ENCODE measurements around the gene G6PD.

G6PD gene

GRCh38 chrX:154495472-154495922 is 51.1 kb downstream of the G6PD start:
- H3K4me3 ChIP-seq (ENCODE audit: low read length), result no peak overlapping the region
- no peak for DNase-seq (ENCODE audit: low read depth, low spot score)

- no peak overlapping the region for H3K4me3 ChIP-seq (ENCODE audit: low read length)
- no peak for DNase-seq (ENCODE audit: low read depth, low spot score)
Measured at GRCh38 chrX:154494715-154495114, 51.9 kb downstream of the G6PD start.

DNA sequence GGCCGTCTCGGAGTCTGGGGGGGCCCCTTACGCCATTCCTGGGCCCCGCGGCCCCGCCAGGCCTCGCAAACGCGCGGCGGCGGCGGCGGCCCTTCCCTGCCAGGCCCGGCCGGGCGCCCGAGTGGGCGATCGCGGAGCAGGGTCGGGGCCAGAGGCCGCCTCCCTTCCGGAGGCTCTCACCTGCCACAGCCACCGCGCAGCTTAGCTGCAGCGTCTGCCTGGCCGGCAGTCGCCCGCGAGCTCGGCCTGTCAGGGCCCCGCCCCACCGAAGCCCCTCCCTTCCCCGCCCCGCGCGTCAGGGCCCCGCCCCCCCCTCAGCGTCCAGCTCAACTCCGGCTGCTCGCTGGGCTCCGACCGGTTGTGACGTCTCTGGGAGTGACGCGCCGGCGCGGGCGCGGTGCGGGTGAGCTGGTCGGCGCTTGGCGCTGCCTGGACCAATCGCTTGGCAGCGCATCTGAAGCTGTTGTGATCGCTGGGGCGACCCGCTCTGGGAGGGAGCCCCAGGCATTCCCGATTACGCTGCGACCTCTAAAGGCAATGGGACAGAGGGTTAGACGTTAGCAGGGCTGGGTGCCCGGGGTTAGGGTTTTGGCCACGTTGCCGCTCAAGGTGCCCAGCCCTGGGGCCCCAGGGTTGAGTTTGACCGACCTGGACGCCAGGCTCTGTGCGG is 56.1 kb downstream of the G6PD start, which contains the start of gene SLC10A3:
TSS of gene SLC10A3 (minus strand) at position 216 of the 670 bp plus-strand sequence. CDS start 1,689 bp downstream, outside the sequence.
- peak; percentile 89 for DNase-seq (ENCODE audit: low read depth, low spot score)
- H3K4me3 ChIP-seq (ENCODE audit: low read length), result peak within 1 kb of the TSS; percentile 66

- no peak for DNase-seq (ENCODE audit: low read depth, low spot score)
- H3K4me3 ChIP-seq (ENCODE audit: low read length), result peak overlapping the region; percentile 60
Measured at GRCh38 chrX:154490021-154490413, 56.6 kb downstream of the G6PD start.

- no peak for DNase-seq (ENCODE audit: low read depth, low spot score)
Measured at GRCh38 chrX:154489182-154489581, 57.5 kb downstream of the G6PD start.

GRCh38 chrX:154488336-154489075 is 58.1 kb downstream of the G6PD start:
- DNase-seq (ENCODE audit: low read depth, low spot score), result no peak
- H3K4me3 ChIP-seq (ENCODE audit: low read length), result no peak overlapping the region

More at GRCh38 chrX:154489182-154489581, 57.5 kb downstream of the G6PD start:
- H3K4me3 ChIP-seq (ENCODE audit: low read length), result no peak overlapping the region

DNA sequence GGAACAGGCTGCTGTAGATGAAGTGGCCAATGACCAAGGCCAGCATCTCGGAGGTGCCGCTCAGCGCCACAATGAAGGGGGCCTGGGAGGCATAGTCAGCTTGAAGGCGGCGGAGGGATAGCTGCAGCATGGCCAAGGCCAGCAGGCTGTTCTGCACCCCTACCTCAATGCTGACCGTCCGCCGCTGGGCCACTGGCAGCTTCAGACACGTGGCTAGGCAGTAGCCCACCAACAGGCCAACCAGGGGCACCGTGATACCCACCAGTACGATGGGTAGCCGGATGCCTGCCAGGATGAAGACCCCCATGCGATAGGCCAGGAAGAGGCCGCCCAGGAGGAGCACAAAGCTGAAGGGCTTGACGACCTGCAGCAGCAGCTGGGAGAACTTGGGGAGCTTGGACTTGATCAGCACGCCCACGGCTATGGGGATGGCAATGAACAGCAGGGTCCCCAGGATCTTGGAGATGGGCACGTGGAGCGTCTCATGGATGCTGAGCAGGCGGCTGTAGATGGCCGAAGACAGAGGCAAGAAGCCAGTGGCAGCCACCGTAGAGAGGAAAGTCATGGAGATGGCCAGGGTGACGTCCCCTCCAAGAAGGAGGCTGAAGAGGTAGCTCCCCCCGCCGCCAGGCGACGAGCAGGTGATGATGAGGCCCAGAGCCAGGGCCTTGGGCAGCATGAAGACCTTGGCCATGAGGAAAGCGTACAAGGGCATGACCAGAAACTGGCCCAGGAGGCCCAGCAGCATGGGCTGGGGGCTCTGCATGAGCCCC is 58.9 kb downstream of the G6PD start:
- H3K4me3 ChIP-seq (ENCODE audit: low read length), result no peak overlapping the region
- DNase-seq (ENCODE audit: low read depth, low spot score), result no peak

DNA sequence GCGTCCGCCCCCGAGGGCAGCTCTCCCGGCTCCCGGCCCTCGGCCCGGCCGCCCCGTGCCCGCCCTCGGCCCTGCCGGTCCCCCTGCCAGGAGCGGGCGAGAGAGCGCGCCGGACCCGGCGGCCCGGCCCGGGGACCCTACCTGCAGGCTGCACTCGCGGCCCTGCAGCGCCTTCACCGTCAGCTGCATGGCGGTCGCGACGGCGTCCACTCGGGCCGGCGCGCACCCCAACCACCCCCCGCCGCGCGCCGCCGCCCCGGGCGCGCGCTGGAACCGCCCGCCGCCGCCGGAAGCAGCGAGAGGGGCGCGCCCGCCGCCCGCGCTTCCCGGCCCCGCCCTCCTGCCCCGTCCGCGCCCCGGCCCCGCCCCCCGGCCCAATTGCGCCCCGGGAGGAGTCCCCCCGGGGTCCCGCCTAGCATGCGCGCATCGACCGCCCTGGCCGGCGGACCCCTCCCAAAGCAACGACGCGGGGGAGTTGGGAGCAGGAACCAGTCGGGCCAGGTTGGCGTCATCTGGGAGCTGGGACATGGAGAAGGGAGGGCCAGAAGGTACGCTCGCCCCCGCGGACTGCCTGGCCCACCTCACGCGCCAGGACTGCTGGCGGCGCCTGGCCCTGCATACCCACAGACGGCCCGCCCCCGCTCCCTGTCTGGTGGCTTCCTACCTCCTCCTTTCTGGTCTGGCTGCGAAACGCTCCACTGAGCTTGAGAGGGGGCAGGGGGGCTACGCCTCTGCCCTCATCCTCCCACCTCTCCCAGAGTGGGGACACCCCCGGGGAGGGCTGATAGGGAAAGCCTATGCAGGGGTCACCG is 60.0 kb downstream of the G6PD start, which contains the start of gene UBL4A:
TSS of gene UBL4A (minus strand) at position 220 of the 812 bp plus-strand sequence. CDS start at position 189, 31 bp downstream.
- DNase-seq (ENCODE audit: low read depth, low spot score), result peak; percentile 21

DNA sequence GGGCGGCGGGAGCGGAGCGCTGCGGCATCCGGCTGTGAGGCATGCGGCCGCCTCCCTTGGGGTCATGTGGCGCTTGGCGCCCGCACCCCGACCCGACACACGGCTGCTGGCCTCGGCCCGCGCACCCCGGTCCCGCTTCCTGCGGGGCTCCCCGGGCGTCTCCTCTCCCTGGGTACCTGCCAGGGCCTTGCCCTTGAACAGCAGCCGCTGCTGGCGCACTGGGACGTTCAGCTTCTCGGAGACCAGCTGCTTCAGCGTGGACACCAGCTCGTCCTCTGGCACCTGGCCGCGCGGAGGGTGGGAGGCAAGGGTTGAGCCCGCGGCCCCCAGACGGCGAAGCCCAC is 60.6 kb downstream of the G6PD start:
- DNase-seq (ENCODE audit: low read depth, low spot score), result no peak
- H3K4me3 ChIP-seq (ENCODE audit: low read length), result peak overlapping the region; percentile 66

More for the DNA sequence above, 60.0 kb downstream of the G6PD start, which contains the start of gene UBL4A:
- H3K4me3 ChIP-seq (ENCODE audit: low read length), result peak within 1 kb of the TSS; percentile 66

- H3K4me3 ChIP-seq (ENCODE audit: low read length), result peak overlapping the region; percentile 66
- DNase-seq (ENCODE audit: low read depth, low spot score), result no peak
Measured at GRCh38 chrX:154485150-154486051, 61.2 kb downstream of the G6PD start.

DNA sequence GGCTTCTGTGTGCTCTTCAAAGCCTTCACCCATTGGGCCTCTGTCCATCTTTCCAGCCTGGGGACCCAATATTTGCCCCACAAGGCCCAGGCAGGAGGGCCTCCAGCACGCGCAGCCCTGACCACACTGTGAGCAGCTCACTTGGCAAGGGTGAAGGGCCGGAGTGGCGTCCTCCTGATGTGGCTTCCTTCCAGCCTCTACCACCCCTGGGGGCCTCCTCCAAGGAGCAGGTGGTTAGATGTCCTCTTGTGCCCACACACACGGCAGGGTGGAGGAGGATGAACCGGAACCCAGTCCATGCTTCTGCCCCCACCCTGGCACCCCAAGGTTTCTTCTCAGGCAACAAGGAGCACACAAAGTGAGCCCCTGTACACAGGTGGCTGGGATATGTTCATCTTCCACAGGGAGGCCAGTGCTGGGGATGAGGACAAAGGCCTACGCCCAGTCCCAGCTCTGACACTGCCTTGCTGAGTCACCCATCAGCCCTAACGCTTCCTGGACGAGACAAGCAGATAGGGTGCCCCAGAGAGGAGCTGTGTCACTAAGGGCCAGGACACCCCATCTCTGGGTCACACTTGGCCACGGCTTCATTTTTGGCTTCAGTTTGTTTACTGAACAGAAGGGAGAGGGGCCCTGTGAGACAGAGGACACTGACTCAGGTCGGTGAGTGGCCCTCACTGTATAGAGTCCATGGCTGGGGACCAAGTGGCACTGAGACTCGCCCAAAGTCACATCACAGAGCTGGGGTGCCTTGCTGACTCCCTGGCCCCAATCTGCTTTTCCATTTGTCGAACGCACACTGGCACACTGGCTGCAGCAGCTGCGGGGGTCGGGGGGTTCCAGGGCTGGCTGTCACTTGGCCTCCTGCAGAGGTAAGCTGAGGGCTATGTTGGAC is 62.1 kb downstream of the G6PD start:
- H3K4me3 ChIP-seq (ENCODE audit: low read length), result no peak overlapping the region
- DNase-seq (ENCODE audit: low read depth, low spot score), result no peak

DNA sequence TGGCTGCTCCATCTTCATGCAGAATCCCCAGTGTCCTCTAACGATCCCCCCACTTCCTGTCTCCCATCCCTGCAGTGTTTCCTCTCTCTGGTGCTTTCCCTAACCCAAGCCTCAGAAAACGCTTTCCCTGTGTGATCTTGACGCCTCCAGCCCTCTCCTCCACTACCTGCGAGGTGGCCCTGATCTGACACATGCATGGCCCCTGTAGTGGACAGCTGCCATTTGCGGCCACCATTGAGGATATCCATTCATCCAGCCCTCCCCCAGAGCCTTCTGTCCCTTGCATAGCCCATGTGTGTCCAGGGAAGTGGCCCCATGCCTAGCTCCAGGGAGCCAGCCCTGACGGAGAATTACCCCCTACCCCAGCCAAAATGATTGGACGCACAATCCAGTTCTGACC is 63.3 kb downstream of the G6PD start:
- H3K4me3 ChIP-seq (ENCODE audit: low read length), result no peak overlapping the region

DNA sequence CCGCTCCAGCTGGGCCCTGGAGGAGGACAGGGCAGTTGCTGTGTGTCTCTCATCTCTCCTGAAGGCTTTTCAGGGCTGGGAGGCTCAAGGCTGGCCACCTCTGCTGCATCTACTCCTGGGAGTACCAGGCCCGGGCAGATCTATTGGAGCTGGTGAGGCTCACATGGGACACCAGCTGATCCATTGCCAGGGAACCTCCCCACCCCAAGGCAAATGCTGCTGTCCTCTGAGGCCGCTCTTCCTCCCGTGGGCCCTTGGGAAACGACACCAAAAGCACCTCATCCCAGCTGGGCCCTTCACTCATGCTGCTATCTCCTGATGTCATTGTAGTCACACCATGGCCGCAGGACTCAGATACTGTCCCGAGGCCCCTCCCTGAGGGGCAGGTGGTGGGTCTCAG is 63.9 kb downstream of the G6PD start:
- no peak overlapping the region for H3K4me3 ChIP-seq (ENCODE audit: low read length)

More for the DNA sequence above, 63.3 kb downstream of the G6PD start:
- DNase-seq (ENCODE audit: low read depth, low spot score), result no peak

GRCh38 chrX:154481911-154482601 is 64.6 kb downstream of the G6PD start:
- DNase-seq (ENCODE audit: low read depth, low spot score), result no peak
- no peak overlapping the region for H3K4me3 ChIP-seq (ENCODE audit: low read length)

More for the DNA sequence above, 63.9 kb downstream of the G6PD start:
- no peak for DNase-seq (ENCODE audit: low read depth, low spot score)

Data from Jurkat, Clone E6-1 (cell line).